GM18868 (cell line): ENCODE results near the gene TMCC3.
"Not testable (repeated sequence)": the region's sequence is repeated elsewhere in the genome, so short reads cannot be mapped to it uniquely, and the experiment has no call there.

ENCODE experiments used
- ATAC-seq: cut with Tn5 transposase; IDR thresholded peaks from one replicate; pipeline ENCODE4 v1.9.1; 2021; ENCODE audit warnings: mild to moderate bottlenecking, moderate library complexity; ENCODE audit not compliant: unreplicated experiment

TMCC3 gene

GRCh38 chr12:94604366-94604698 lies 46.0 kb downstream of the TMCC3 start:
- no peak for ATAC-seq

GRCh38 chr12:94603434-94604365 lies 46.7 kb downstream of the TMCC3 start:
- no peak for ATAC-seq

GRCh38 chr12:94602024-94602423 lies 48.3 kb downstream of the TMCC3 start:
- no peak for ATAC-seq

- not testable (repeated sequence) for ATAC-seq
These were observed 49.0 kb downstream of the TMCC3 start for GRCh38 chr12:94601307-94601706.

GRCh38 chr12:94599189-94599588 lies 51.2 kb downstream of the TMCC3 start:
- no peak for ATAC-seq

GRCh38 chr12:94597268-94597667 lies 53.1 kb downstream of the TMCC3 start:
- ATAC-seq = no peak

- no peak for ATAC-seq
These were observed 53.8 kb downstream of the TMCC3 start for GRCh38 chr12:94596596-94596995.

GRCh38 chr12:94595152-94595551 lies 55.2 kb downstream of the TMCC3 start:
- ATAC-seq = no peak

GRCh38 chr12:94594443-94594825 lies 55.9 kb downstream of the TMCC3 start:
- no peak for ATAC-seq

- ATAC-seq = peak; percentile 52
These were observed 56.4 kb downstream of the TMCC3 start for GRCh38 chr12:94593822-94594442.

GRCh38 chr12:94592723-94593122 lies 57.6 kb downstream of the TMCC3 start:
- not testable (repeated sequence) for ATAC-seq

- no peak for ATAC-seq
These were observed 58.3 kb downstream of the TMCC3 start for GRCh38 chr12:94592080-94592479.

- ATAC-seq = no peak
These were observed 59.9 kb downstream of the TMCC3 start for GRCh38 chr12:94590428-94590827.

- no peak for ATAC-seq
These were observed 60.8 kb downstream of the TMCC3 start for GRCh38 chr12:94589591-94590001.

- ATAC-seq = no peak
These were observed 62.0 kb downstream of the TMCC3 start for GRCh38 chr12:94588346-94588745.

GRCh38 chr12:94587266-94588241 lies 62.8 kb downstream of the TMCC3 start:
- ATAC-seq = no peak

GRCh38 chr12:94586589-94587259 lies 63.6 kb downstream of the TMCC3 start:
- ATAC-seq = no peak

- ATAC-seq = no peak
These were observed 64.7 kb downstream of the TMCC3 start for GRCh38 chr12:94585626-94586025.

GRCh38 chr12:94584377-94584776 lies 66.0 kb downstream of the TMCC3 start:
- ATAC-seq = no peak

GRCh38 chr12:94582591-94582990 lies 67.8 kb downstream of the TMCC3 start:
- ATAC-seq = no peak
